Suppressor macrophage treated with lipopolysaccharide for 1 hour (primary cell): Measurements from ENCODE around the gene NCAPD3.

Experiments
- DNase-seq, 3 donors: peaks; one replicate each; pipeline ENCODE4 v3.0.0-alpha.2; 2020 to 2022

NCAPD3 gene

GRCh38 chr11:134253188-134253993 lies 29.6 kb upstream of the NCAPD3 start, which contains the start of the genes ACAD8 and THYN1:
TSS of gene ACAD8 (plus strand) at chr11:134253568. CDS start at chr11:134253601, 33 bp downstream.
TSS of gene THYN1 (minus strand) at chr11:134253352. CDS start at chr11:134252882, 470 bp downstream.
- DNase-seq: peak; percentile 96 to 97 (median 97)

- peak; percentile 47 to 59 (median 54) for DNase-seq
These were observed 28.8 kb upstream of the NCAPD3 start for GRCh38 chr11:134252346-134253187.

GRCh38 chr11:134250675-134251074 lies 26.9 kb upstream of the NCAPD3 start:
- no peak for DNase-seq

- DNase-seq: peak; percentile 14 to 39 (median 36)
These were observed 26.5 kb upstream of the NCAPD3 start for GRCh38 chr11:134250246-134250645.

- DNase-seq: no peak
These were observed 25.2 kb upstream of the NCAPD3 start for GRCh38 chr11:134248910-134249480.

GRCh38 chr11:134246678-134247077 lies 22.9 kb upstream of the NCAPD3 start:
- no peak for DNase-seq

GRCh38 chr11:134246100-134246499 lies 22.3 kb upstream of the NCAPD3 start:
- no peak for DNase-seq

GRCh38 chr11:134245434-134245833 lies 21.7 kb upstream of the NCAPD3 start:
- DNase-seq: no peak

- peak in 1 of 3 donors; percentile 22 for DNase-seq
These were observed 20.8 kb upstream of the NCAPD3 start for GRCh38 chr11:134244593-134244992.

GRCh38 chr11:134243913-134244312 lies 20.1 kb upstream of the NCAPD3 start:
- no peak for DNase-seq

- no peak for DNase-seq
These were observed 18.6 kb upstream of the NCAPD3 start for GRCh38 chr11:134242376-134242775.

- DNase-seq: no peak
These were observed 16.8 kb upstream of the NCAPD3 start for GRCh38 chr11:134240592-134240991.

GRCh38 chr11:134238956-134239355 lies 15.2 kb upstream of the NCAPD3 start:
- DNase-seq: no peak

GRCh38 chr11:134237557-134237922 lies 13.8 kb upstream of the NCAPD3 start:
- no peak for DNase-seq

- DNase-seq: no peak
These were observed 13.2 kb upstream of the NCAPD3 start for GRCh38 chr11:134236834-134237556.

GRCh38 chr11:134235399-134235798 lies 11.6 kb upstream of the NCAPD3 start:
- no peak for DNase-seq

- DNase-seq: no peak
These were observed 10.0 kb upstream of the NCAPD3 start for GRCh38 chr11:134233729-134234179.

- DNase-seq: peak; percentile 17 to 39 (median 36)
These were observed 8.3 kb upstream of the NCAPD3 start for GRCh38 chr11:134231958-134232659.

- DNase-seq: no peak
These were observed 6.6 kb upstream of the NCAPD3 start for GRCh38 chr11:134230339-134230738.

- DNase-seq: no peak
These were observed 5.5 kb upstream of the NCAPD3 start for GRCh38 chr11:134229126-134229790.

- DNase-seq: no peak
These were observed 4.9 kb upstream of the NCAPD3 start for GRCh38 chr11:134228625-134229024.
